C4-2B (cell line): ENCODE measurements around the gene KCNK3.

Source experiments
- H3K27ac ChIP-seq: fragments of 450-650 bp; 2 replicates; pipeline ENCODE4 v1.5.1; 2017
- CTCF ChIP-seq: fragments of 450-650 bp; conservative IDR thresholded peaks from 2 replicates; pipeline ENCODE4 v1.5.1; 2017; ENCODE audit warnings: mild to moderate bottlenecking
- ZFX ChIP-seq: fragments of 450-650 bp; IDR thresholded peaks from 2 replicates; pipeline ENCODE4 v1.6.1; 2017

KCNK3 gene

GRCh38 chr2:26701596-26701995 is 9.1 kb downstream of the KCNK3 start:
- TF ChIP-seq ZFX (no peak), CTCF (no peak)

GRCh38 chr2:26702025-26702424 is 9.5 kb downstream of the KCNK3 start:
- TF ChIP-seq ZFX (no peak), CTCF (no peak)
- no peak overlapping the region for H3K27ac ChIP-seq

More at GRCh38 chr2:26701596-26701995, 9.1 kb downstream of the KCNK3 start:
- H3K27ac ChIP-seq, result no peak overlapping the region

- TF ChIP-seq ZFX (no peak), CTCF (no peak)
- no peak overlapping the region for H3K27ac ChIP-seq
Observed at GRCh38 chr2:26704441-26704977, 12.0 kb downstream of the KCNK3 start.

- TF ChIP-seq ZFX (no peak), CTCF (no peak)
- H3K27ac ChIP-seq, result no peak overlapping the region
Observed at GRCh38 chr2:26705126-26705525, 12.6 kb downstream of the KCNK3 start.

- no peak overlapping the region for H3K27ac ChIP-seq
- TF ChIP-seq CTCF, result no peak
- TF ChIP-seq ZFX, result no peak
Observed at GRCh38 chr2:26706093-26706492, 13.6 kb downstream of the KCNK3 start.

- TF ChIP-seq ZFX, result no peak
- no peak for TF ChIP-seq CTCF
- no peak overlapping the region for H3K27ac ChIP-seq
Observed at GRCh38 chr2:26706616-26707473, 14.3 kb downstream of the KCNK3 start.

- TF ChIP-seq ZFX, result no peak
- no peak for TF ChIP-seq CTCF
- H3K27ac ChIP-seq, result no peak overlapping the region
Observed at GRCh38 chr2:26707747-26708146, 15.2 kb downstream of the KCNK3 start.
